SK-N-SH treated with all-trans-retinoic acid at 6 μM for 48 hours (cell line): ENCODE results near the gene BCR.

Source experiments
- ATAC-seq: fragments of 200-7000 bp; cut with Tn5 transposase; 3 replicates; pipeline ENCODE4 v1.9.1; 2020; ENCODE audit warnings: mild to moderate bottlenecking, moderate library complexity
- ARNTL ChIP-seq: fragments of 450-650 bp; formaldehyde crosslinking; IDR thresholded peaks from 2 replicates; pipeline ENCODE4 v1.5.0; 2020; ENCODE audit warnings: low read depth, mild to moderate bottlenecking, moderate library complexity, borderline replicate concordance
- BACH2 ChIP-seq: fragments of 250-450 bp; sonication (Bioruptor Pico); IDR thresholded peaks from 2 replicates; pipeline ENCODE4 v1.9.0; 2021; ENCODE audit warnings: mild to moderate bottlenecking, borderline replicate concordance
- CSDC2 ChIP-seq: fragments of 250-450 bp; sonication (Bioruptor Pico); IDR thresholded peaks from 2 replicates; pipeline ENCODE4 v1.5.0; 2020; ENCODE audit warnings: mild to moderate bottlenecking, moderate library complexity
- ESRRG ChIP-seq: fragments of 250-450 bp; sonication (Bioruptor Pico); IDR thresholded peaks from 2 replicates; pipeline ENCODE4 v1.6.1; 2021; ENCODE audit warnings: mild to moderate bottlenecking
- GLIS3 ChIP-seq: fragments of 250-450 bp; sonication (Bioruptor Pico); IDR thresholded peaks from 2 replicates; pipeline ENCODE4 v1.5.0; 2020; ENCODE audit warnings: mild to moderate bottlenecking, moderate library complexity
- ISL1 ChIP-seq: fragments of 250-450 bp; sonication (Bioruptor Pico); IDR thresholded peaks from 2 replicates; pipeline ENCODE4 v2.1.2; 2022; ENCODE audit warnings: mild to moderate bottlenecking, moderate library complexity
- OSR1 ChIP-seq: fragments of 250-450 bp; sonication (Bioruptor Pico); IDR thresholded peaks from 2 replicates; pipeline ENCODE4 v1.8.0; 2022; ENCODE audit warnings: moderate library complexity, mild to moderate bottlenecking, inconsistent platforms
- PPARA ChIP-seq: fragments of 250-450 bp; sonication (Bioruptor Pico); IDR thresholded peaks from 2 replicates; pipeline ENCODE4 v1.5.0; 2020; ENCODE audit warnings: mild to moderate bottlenecking, borderline replicate concordance
- RARB ChIP-seq: fragments of 250-450 bp; sonication (Bioruptor Pico); IDR thresholded peaks from 2 replicates; pipeline ENCODE4 v1.8.0; 2021; ENCODE audit warnings: mild to moderate bottlenecking, moderate library complexity
- TCF4 ChIP-seq: fragments of 250-450 bp; sonication (Bioruptor Pico); IDR thresholded peaks from 2 replicates; pipeline ENCODE4 v1.8.0; 2021; ENCODE audit warnings: mild to moderate bottlenecking, moderate library complexity, borderline replicate concordance
- TOX ChIP-seq: fragments of 250-450 bp; sonication (Bioruptor Pico); IDR thresholded peaks from 2 replicates; pipeline ENCODE4 v1.8.0; 2021; ENCODE audit warnings: mild to moderate bottlenecking, moderate library complexity, borderline replicate concordance
- ZFP3 ChIP-seq: fragments of 250-450 bp; sonication (Bioruptor Pico); IDR thresholded peaks from 2 replicates; pipeline ENCODE4 v1.5.0; 2020; ENCODE audit warnings: mild to moderate bottlenecking, moderate library complexity
- ZFP30 ChIP-seq: fragments of 450-650 bp; formaldehyde crosslinking; IDR thresholded peaks from 2 replicates; pipeline ENCODE4 v1.5.0; 2022; ENCODE audit warnings: mild to moderate bottlenecking, moderate library complexity
- ZNF565 ChIP-seq: fragments of 450-650 bp; formaldehyde crosslinking; conservative IDR thresholded peaks from 2 replicates; pipeline ENCODE4 v1.5.0; 2020; ENCODE audit warnings: low read depth, mild to moderate bottlenecking, moderate library complexity
- ZNF70 ChIP-seq: fragments of 450-650 bp; formaldehyde crosslinking; IDR thresholded peaks from 2 replicates; pipeline ENCODE4 v1.5.0; 2020; ENCODE audit warnings: mild to moderate bottlenecking, moderate library complexity
- ZNF8 ChIP-seq: fragments of 450-650 bp; formaldehyde crosslinking; IDR thresholded peaks from 2 replicates; pipeline ENCODE4 v1.5.0; 2020; ENCODE audit warnings: mild to moderate bottlenecking, moderate library complexity
- TF ChIP-seq, protein P1 (sequence below): fragments of 250-450 bp; sonication (Bioruptor Pico); IDR thresholded peaks from 2 replicates; pipeline ENCODE4 v1.5.0; 2020; ENCODE audit warnings: mild to moderate bottlenecking, moderate library complexity
- TF ChIP-seq, protein P2 (sequence below): fragments of 250-450 bp; sonication (Bioruptor Pico); IDR thresholded peaks from 2 replicates; pipeline ENCODE4 v1.5.1; 2021; ENCODE audit warnings: mild to moderate bottlenecking, moderate library complexity
- TF ChIP-seq, protein P3 (sequence below): fragments of 250-450 bp; sonication (Bioruptor Pico); IDR thresholded peaks from 2 replicates; pipeline ENCODE4 v1.8.0; 2021; ENCODE audit warnings: low read depth, mild to moderate bottlenecking, moderate library complexity, borderline replicate concordance
- TF ChIP-seq, protein P4 (sequence below): fragments of 250-450 bp; sonication (Bioruptor Pico); IDR thresholded peaks from 2 replicates; pipeline ENCODE4 v1.8.0; 2020; ENCODE audit warnings: mild to moderate bottlenecking, moderate library complexity, borderline replicate concordance

Gene BCR

DNA sequence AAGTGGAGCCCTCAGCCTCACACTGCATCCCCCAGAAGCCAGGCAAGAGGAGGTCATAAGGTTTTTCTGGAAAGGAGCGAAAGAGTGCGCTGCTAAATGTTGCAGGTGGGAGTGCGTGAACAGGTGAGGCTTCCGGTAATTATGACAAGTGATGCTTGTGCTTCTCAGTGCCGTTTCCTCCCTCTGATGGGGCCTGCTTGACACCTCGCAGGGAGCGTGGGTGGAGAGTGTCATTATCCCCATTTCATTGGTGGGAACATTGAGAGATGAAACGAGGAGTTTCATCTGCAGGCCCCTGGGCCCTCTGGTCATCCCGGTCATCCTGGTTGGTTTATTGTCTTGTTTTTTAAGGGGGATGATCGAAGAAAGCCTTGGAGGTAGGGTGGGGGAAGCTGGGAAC lies 57.5 kb downstream of the BCR start:
- no peak for TF ChIP-seq PPARA (CRISPR knock-in tag)
- no peak for TF ChIP-seq ESRRG
- no peak for TF ChIP-seq TOX (CRISPR knock-in tag)
- no peak for TF ChIP-seq BACH2 (CRISPR knock-in tag)
- no peak for TF ChIP-seq ISL1 (CRISPR knock-in tag)
- TF ChIP-seq, protein P1, sequence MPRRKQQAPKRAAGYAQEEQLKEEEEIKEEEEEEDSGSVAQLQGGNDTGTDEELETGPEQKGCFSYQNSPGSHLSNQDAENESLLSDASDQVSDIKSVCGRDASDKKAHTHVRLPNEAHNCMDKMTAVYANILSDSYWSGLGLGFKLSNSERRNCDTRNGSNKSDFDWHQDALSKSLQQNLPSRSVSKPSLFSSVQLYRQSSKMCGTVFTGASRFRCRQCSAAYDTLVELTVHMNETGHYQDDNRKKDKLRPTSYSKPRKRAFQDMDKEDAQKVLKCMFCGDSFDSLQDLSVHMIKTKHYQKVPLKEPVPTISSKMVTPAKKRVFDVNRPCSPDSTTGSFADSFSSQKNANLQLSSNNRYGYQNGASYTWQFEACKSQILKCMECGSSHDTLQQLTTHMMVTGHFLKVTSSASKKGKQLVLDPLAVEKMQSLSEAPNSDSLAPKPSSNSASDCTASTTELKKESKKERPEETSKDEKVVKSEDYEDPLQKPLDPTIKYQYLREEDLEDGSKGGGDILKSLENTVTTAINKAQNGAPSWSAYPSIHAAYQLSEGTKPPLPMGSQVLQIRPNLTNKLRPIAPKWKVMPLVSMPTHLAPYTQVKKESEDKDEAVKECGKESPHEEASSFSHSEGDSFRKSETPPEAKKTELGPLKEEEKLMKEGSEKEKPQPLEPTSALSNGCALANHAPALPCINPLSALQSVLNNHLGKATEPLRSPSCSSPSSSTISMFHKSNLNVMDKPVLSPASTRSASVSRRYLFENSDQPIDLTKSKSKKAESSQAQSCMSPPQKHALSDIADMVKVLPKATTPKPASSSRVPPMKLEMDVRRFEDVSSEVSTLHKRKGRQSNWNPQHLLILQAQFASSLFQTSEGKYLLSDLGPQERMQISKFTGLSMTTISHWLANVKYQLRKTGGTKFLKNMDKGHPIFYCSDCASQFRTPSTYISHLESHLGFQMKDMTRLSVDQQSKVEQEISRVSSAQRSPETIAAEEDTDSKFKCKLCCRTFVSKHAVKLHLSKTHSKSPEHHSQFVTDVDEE, result no peak
- no peak for TF ChIP-seq ARNTL
- TF ChIP-seq RARB, result no peak
- TF ChIP-seq, protein P2, sequence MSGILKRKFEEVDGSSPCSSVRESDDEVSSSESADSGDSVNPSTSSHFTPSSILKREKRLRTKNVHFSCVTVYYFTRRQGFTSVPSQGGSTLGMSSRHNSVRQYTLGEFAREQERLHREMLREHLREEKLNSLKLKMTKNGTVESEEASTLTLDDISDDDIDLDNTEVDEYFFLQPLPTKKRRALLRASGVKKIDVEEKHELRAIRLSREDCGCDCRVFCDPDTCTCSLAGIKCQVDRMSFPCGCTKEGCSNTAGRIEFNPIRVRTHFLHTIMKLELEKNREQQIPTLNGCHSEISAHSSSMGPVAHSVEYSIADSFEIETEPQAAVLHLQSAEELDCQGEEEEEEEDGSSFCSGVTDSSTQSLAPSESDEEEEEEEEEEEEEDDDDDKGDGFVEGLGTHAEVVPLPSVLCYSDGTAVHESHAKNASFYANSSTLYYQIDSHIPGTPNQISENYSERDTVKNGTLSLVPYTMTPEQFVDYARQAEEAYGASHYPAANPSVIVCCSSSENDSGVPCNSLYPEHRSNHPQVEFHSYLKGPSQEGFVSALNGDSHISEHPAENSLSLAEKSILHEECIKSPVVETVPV (CRISPR knock-in tag), result no peak
- TF ChIP-seq OSR1 (CRISPR knock-in tag), result no peak
- no peak for TF ChIP-seq ZNF565 (CRISPR knock-in tag)
- no peak for TF ChIP-seq ZNF8 (CRISPR knock-in tag)
- no peak for TF ChIP-seq TCF4 (CRISPR knock-in tag)
- TF ChIP-seq GLIS3 (CRISPR knock-in tag), result no peak
- TF ChIP-seq, protein P3, sequence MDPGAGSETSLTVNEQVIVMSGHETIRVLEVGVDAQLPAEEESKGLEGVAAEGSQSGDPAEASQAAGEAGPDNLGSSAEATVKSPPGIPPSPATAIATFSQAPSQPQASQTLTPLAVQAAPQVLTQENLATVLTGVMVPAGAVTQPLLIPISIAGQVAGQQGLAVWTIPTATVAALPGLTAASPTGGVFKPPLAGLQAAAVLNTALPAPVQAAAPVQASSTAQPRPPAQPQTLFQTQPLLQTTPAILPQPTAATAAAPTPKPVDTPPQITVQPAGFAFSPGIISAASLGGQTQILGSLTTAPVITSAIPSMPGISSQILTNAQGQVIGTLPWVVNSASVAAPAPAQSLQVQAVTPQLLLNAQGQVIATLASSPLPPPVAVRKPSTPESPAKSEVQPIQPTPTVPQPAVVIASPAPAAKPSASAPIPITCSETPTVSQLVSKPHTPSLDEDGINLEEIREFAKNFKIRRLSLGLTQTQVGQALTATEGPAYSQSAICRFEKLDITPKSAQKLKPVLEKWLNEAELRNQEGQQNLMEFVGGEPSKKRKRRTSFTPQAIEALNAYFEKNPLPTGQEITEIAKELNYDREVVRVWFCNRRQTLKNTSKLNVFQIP (CRISPR knock-in tag), result no peak

DNA sequence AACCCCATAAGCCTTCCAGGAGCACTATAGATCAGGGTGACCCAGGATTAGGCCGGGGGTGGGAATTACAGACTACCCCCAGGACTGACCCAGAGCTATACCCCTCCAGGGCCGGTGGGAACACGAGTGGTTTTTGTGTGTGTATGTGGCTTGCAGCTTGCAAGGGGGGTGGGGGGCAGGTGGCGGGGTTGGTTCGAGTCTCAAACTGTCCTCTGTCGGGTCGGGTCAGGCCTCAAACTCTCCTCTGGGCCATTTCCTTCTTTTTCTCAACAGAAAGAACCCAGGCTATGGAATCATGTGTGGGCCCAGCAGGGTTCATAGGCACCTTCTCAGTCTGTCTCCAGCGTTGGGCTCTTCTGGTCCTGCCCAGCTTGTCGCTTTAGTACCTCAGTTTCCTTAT lies 58.4 kb downstream of the BCR start:
- TF ChIP-seq GLIS3 (CRISPR knock-in tag) (no peak), ZNF70 (CRISPR knock-in tag) (no peak), ZNF8 (CRISPR knock-in tag) (no peak), CSDC2 (CRISPR knock-in tag) (no peak), ZFP30 (CRISPR knock-in tag) (no peak), ESRRG (no peak), TCF4 (CRISPR knock-in tag) (no peak), BACH2 (CRISPR knock-in tag) (no peak)
- TF ChIP-seq, protein P4, sequence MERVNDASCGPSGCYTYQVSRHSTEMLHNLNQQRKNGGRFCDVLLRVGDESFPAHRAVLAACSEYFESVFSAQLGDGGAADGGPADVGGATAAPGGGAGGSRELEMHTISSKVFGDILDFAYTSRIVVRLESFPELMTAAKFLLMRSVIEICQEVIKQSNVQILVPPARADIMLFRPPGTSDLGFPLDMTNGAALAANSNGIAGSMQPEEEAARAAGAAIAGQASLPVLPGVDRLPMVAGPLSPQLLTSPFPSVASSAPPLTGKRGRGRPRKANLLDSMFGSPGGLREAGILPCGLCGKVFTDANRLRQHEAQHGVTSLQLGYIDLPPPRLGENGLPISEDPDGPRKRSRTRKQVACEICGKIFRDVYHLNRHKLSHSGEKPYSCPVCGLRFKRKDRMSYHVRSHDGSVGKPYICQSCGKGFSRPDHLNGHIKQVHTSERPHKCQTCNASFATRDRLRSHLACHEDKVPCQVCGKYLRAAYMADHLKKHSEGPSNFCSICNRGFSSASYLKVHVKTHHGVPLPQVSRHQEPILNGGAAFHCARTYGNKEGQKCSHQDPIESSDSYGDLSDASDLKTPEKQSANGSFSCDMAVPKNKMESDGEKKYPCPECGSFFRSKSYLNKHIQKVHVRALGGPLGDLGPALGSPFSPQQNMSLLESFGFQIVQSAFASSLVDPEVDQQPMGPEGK (CRISPR knock-in tag), result no peak
- ATAC-seq, result no peak

More for the DNA sequence above, 57.5 kb downstream of the BCR start:
- ATAC-seq, result no peak

DNA sequence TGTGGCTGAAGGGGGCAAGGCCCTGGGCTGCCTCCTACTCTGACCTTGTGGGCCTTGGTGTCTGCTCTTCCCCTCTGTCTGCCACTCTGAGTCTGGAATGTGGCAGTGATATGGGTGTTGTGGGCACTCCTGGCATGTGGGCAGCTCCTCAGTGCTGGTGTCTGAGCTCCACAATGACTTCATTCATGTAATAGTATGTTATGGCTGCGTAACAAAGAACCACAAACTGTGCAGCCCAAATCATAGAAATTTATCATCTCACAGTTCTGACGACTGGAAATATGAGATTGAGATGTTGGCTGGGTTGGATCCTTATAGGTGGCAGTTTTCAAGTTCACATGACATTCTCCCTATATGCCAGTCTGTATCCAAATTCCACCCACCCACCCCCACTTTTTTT lies 59.1 kb downstream of the BCR start:
- TF ChIP-seq ZFP3 (CRISPR knock-in tag) (no peak), OSR1 (CRISPR knock-in tag) (no peak), TOX (CRISPR knock-in tag) (no peak), ARNTL (no peak), ZNF565 (CRISPR knock-in tag) (no peak), ISL1 (CRISPR knock-in tag) (no peak), TCF4 (CRISPR knock-in tag) (no peak), ZNF8 (CRISPR knock-in tag) (no peak), ZNF70 (CRISPR knock-in tag) (no peak), RARB (no peak), ZFP30 (CRISPR knock-in tag) (no peak)
- TF ChIP-seq, protein P3 (CRISPR knock-in tag), result no peak
- TF ChIP-seq, protein P1, result no peak
- no peak for ATAC-seq
